IMR-90 (cell line): ENCODE measurements around the gene RARRES2.

ENCODE experiments used
- BHLHE40 ChIP-seq: fragments of 150-350 bp; IDR thresholded peaks from 2 replicates; pipeline ENCODE4 v1.6.1; 2016; ENCODE audit warnings: mild to moderate bottlenecking, low read depth, low read length
- CEBPB ChIP-seq: IDR thresholded peaks from 2 replicates; pipeline ENCODE4 v1.6.1; 2012; ENCODE audit warnings: low read depth, low read length, improper control_type of control experiment
- CTCF ChIP-seq: conservative IDR thresholded peaks from 2 replicates; pipeline ENCODE4 v1.5.1; 2012; ENCODE audit warnings: mild to moderate bottlenecking, low read depth, low read length, improper control_type of control experiment
- FOS ChIP-seq: fragments of 150-350 bp; IDR thresholded peaks from 2 replicates; pipeline ENCODE4 v1.6.1; 2016; ENCODE audit warnings: low read depth, low read length
- MAFK ChIP-seq: IDR thresholded peaks from 2 replicates; pipeline ENCODE4 v1.6.1; 2012; ENCODE audit warnings: low read depth, low read length, improper control_type of control experiment
- MAZ ChIP-seq: IDR thresholded peaks from 2 replicates; pipeline ENCODE4 v1.6.1; 2012; ENCODE audit warnings: low read depth, mild to moderate bottlenecking, low read length, improper control_type of control experiment, moderate library complexity, borderline replicate concordance
- MXI1 ChIP-seq: IDR thresholded peaks from 2 replicates; pipeline ENCODE4 v1.6.1; 2012; ENCODE audit warnings: low read depth, mild to moderate bottlenecking, low read length, moderate library complexity, borderline replicate concordance
- POLR2A ChIP-seq: IDR thresholded peaks from 2 replicates; pipeline ENCODE4 v1.6.1; 2012; ENCODE audit warnings: mild to moderate bottlenecking, low read depth, low read length
- RAD21 ChIP-seq: IDR thresholded peaks from 2 replicates; pipeline ENCODE4 v1.6.1; 2012; ENCODE audit warnings: low read length, improper control_type of control experiment
- RCOR1 ChIP-seq: IDR thresholded peaks from 2 replicates; pipeline ENCODE4 v1.6.1; 2012; ENCODE audit warnings: mild to moderate bottlenecking, low read length, improper control_type of control experiment; ENCODE audit not compliant: insufficient replicate concordance
- RFX5 ChIP-seq: IDR thresholded peaks from 2 replicates; pipeline ENCODE4 v1.8.0; 2012; ENCODE audit warnings: low read depth, mild to moderate bottlenecking, low read length, moderate library complexity
- SMC3 ChIP-seq: fragments of 150-350 bp; IDR thresholded peaks from 2 replicates; pipeline ENCODE4 v1.6.1; 2016; ENCODE audit warnings: low read depth, mild to moderate bottlenecking, antibody characterized with exemption, low read length, moderate library complexity
- USF2 ChIP-seq: fragments of 150-350 bp; IDR thresholded peaks from 2 replicates; pipeline ENCODE4 v1.6.1; 2017; ENCODE audit warnings: mild to moderate bottlenecking, antibody characterized with exemption, low read length, low read depth
- TF ChIP-seq, protein P1 (sequence below): fragments of 150-350 bp; IDR thresholded peaks from 2 replicates; pipeline ENCODE4 v1.6.1; 2016; ENCODE audit warnings: low read depth, mild to moderate bottlenecking, low read length, moderate library complexity, borderline replicate concordance

DNA sequence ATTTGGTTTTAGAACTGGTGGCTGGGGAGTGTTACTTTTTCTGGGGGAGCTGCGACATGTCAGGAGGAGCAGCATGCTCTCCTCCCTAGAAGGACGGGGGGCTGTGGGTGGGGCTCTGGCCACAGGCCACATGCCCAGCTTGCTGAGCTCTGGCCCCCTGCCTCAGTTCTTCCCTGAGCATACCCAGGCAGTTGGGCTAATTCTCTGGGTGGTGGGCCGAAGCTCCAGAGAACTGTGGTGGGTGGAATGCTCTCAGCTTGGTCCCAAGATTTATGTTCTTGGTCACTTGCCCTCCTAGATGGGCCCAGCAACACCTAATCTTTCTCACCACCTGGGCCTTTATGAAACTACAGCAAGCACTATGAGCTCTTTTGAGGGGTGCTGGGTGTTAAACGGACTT, 32.6 kb upstream of the RARRES2 start:
- no peak for TF ChIP-seq USF2
- TF ChIP-seq POLR2A, result no peak
- TF ChIP-seq CTCF, result no peak
- no peak for TF ChIP-seq FOS
- no peak for TF ChIP-seq RFX5
- no peak for TF ChIP-seq RAD21
- TF ChIP-seq, protein P1, sequence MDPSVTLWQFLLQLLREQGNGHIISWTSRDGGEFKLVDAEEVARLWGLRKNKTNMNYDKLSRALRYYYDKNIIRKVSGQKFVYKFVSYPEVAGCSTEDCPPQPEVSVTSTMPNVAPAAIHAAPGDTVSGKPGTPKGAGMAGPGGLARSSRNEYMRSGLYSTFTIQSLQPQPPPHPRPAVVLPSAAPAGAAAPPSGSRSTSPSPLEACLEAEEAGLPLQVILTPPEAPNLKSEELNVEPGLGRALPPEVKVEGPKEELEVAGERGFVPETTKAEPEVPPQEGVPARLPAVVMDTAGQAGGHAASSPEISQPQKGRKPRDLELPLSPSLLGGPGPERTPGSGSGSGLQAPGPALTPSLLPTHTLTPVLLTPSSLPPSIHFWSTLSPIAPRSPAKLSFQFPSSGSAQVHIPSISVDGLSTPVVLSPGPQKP, result no peak
- no peak for TF ChIP-seq MAFK
- no peak for TF ChIP-seq MAZ
- TF ChIP-seq BHLHE40, result no peak
- no peak for TF ChIP-seq SMC3
- no peak for TF ChIP-seq MXI1
- TF ChIP-seq RCOR1, result no peak
- TF ChIP-seq CEBPB, result no peak
